Astrocyte (in vitro differentiated cells and primary cell): ENCODE measurements around the gene ITGAX. TPM values are rescaled to one million over a fixed set of nuclear protein-coding genes. Genes with fewer than 3 reads are reported as not detected.

Experiments used
- DNase-seq: peaks from one replicate; pipeline ENCODE4 v3.0.0-alpha.2; 2010; ENCODE audit warnings: low read depth
- FAIRE-seq: peaks from 2 replicates; lab custom pipeline; 2011; peaks lifted over from hg19 to GRCh38; lab: Jason Lieb, UNC
- H2AFZ ChIP-seq: 2 replicates; pipeline ENCODE4 v1.6.0; 2012; ENCODE audit warnings: low read depth, low read length, inconsistent platforms
- H3K27ac ChIP-seq: 2 replicates; pipeline ENCODE4 v1.5.1; 2011; ENCODE audit warnings: low read depth, low read length, inconsistent platforms
- H3K27me3 ChIP-seq: 2 replicates; pipeline ENCODE4 v1.6.0; 2011; ENCODE audit warnings: low read length, inconsistent platforms; ENCODE audit not compliant: insufficient read depth
- H3K36me3 ChIP-seq: 2 replicates; pipeline ENCODE4 v1.5.1; 2011; ENCODE audit warnings: low read length, inconsistent platforms; ENCODE audit not compliant: insufficient read depth
- H3K4me1 ChIP-seq: 2 replicates; pipeline ENCODE4 v1.5.1; 2011; ENCODE audit warnings: low read length, inconsistent platforms; ENCODE audit not compliant: insufficient read depth
- H3K4me2 ChIP-seq: 2 replicates; pipeline ENCODE4 v1.6.0; 2012; ENCODE audit warnings: low read length, inconsistent platforms
- H3K4me3 ChIP-seq: 2 replicates; pipeline ENCODE4 v1.5.1; 2011; ENCODE audit warnings: low read depth, mild to moderate bottlenecking, low read length, inconsistent platforms; ENCODE audit not compliant: insufficient read depth
- H3K79me2 ChIP-seq: 2 replicates; pipeline ENCODE4 v1.6.0; 2012; ENCODE audit warnings: mild to moderate bottlenecking, low read length, inconsistent platforms; ENCODE audit not compliant: insufficient read depth
- H3K9ac ChIP-seq: 2 replicates; pipeline ENCODE4 v1.6.0; 2012; ENCODE audit warnings: mild to moderate bottlenecking, low read length, inconsistent platforms
- H3K9me3 ChIP-seq: 2 replicates; pipeline ENCODE4 v1.5.1; 2012; ENCODE audit warnings: low read depth, mild to moderate bottlenecking, low read length, inconsistent platforms; ENCODE audit not compliant: insufficient read depth
- H4K20me1 ChIP-seq: 2 replicates; pipeline ENCODE4 v1.6.0; 2012; ENCODE audit warnings: low read length, inconsistent platforms; ENCODE audit not compliant: insufficient read depth
- H3K27ac Mint-ChIP-seq: one replicate; pipeline ENCODE4 v1.8.0; 2021; ENCODE audit warnings: mild to moderate bottlenecking, mixed read lengths; ENCODE audit not compliant: unreplicated experiment
- H3K27me3 Mint-ChIP-seq: one replicate; pipeline ENCODE4 v1.8.0; 2021; ENCODE audit warnings: low read depth, mixed read lengths; ENCODE audit not compliant: unreplicated experiment
- H3K36me3 Mint-ChIP-seq: one replicate; pipeline ENCODE4 v1.8.0; 2021; ENCODE audit warnings: low read depth, mixed read lengths; ENCODE audit not compliant: unreplicated experiment
- H3K4me1 Mint-ChIP-seq: one replicate; pipeline ENCODE4 v1.8.0; 2021; ENCODE audit warnings: low read depth, mixed read lengths; ENCODE audit not compliant: unreplicated experiment
- H3K4me3 Mint-ChIP-seq: one replicate; pipeline ENCODE4 v1.8.0; 2021; ENCODE audit warnings: mild to moderate bottlenecking, moderate library complexity, mixed read lengths; ENCODE audit not compliant: unreplicated experiment
- H3K9me3 Mint-ChIP-seq: one replicate; pipeline ENCODE4 v1.8.0; 2021; ENCODE audit warnings: mild to moderate bottlenecking, mixed read lengths; ENCODE audit not compliant: unreplicated experiment
- CTCF ChIP-seq: IDR thresholded peaks from 2 replicates; pipeline ENCODE4 v1.5.1; 2011; ENCODE audit warnings: low read depth, mild to moderate bottlenecking, inconsistent platforms, low read length, moderate library complexity; ENCODE audit not compliant: insufficient read depth
- EZH2 ChIP-seq: IDR thresholded peaks from 2 replicates; pipeline ENCODE4 v1.6.1; 2012; ENCODE audit warnings: mild to moderate bottlenecking, low read length, inconsistent platforms; ENCODE audit not compliant: insufficient read depth
- total RNA-seq: library from RNA; stranded (reverse); gene quantifications from 2 replicates; pipeline ENCODE4 v1.2.1, GENCODE V29; 2021

The ITGAX gene
- total RNA-seq, 1 donor from 2014 or later = 0.27 TPM

- no peaks in the 10 kb centered on the region for H3K36me3 ChIP-seq
- no peaks in the 10 kb centered on the region for H3K79me2 ChIP-seq
- H3K27ac ChIP-seq = no peak overlapping the region
- H3K27me3 ChIP-seq = no peaks in the 10 kb centered on the region
- no peak overlapping the region for H3K9ac ChIP-seq
- no peaks in the 10 kb centered on the region for H3K9me3 Mint-ChIP-seq
- no peak overlapping the region for H3K4me2 ChIP-seq
- H3K27ac Mint-ChIP-seq = no peak overlapping the region
- H3K4me1 Mint-ChIP-seq = no peaks in the 10 kb centered on the region
- H3K27me3 Mint-ChIP-seq = peaks cover 38% of the 10 kb centered on the region
- H3K4me3 ChIP-seq = no peak overlapping the region
- H2AFZ ChIP-seq = no peak overlapping the region
- H3K9me3 ChIP-seq = no peaks in the 10 kb centered on the region
- no peaks in the 10 kb centered on the region for H3K36me3 Mint-ChIP-seq
- DNase-seq (no peak), FAIRE-seq (no peak)
- H3K4me1 ChIP-seq = no peaks in the 10 kb centered on the region
- no peaks in the 10 kb centered on the region for H4K20me1 ChIP-seq
- no peak overlapping the region for H3K4me3 Mint-ChIP-seq
- TF ChIP-seq EZH2 = no peak
- TF ChIP-seq CTCF = no peak
Measured at GRCh38 chr16:31363721-31364120, 8.7 kb downstream of the ITGAX start.

GRCh38 chr16:31364421-31364820, 9.4 kb downstream of the ITGAX start:
- H3K27me3 ChIP-seq = no peaks in the 10 kb centered on the region
- no peaks in the 10 kb centered on the region for H3K4me1 Mint-ChIP-seq
- no peak overlapping the region for H3K4me2 ChIP-seq
- no peak for TF ChIP-seq EZH2
- TF ChIP-seq CTCF = no peak
- no peak overlapping the region for H3K27ac Mint-ChIP-seq
- H3K9me3 Mint-ChIP-seq = no peaks in the 10 kb centered on the region
- peaks cover 38% of the 10 kb centered on the region for H3K27me3 Mint-ChIP-seq
- no peak overlapping the region for H2AFZ ChIP-seq
- H4K20me1 ChIP-seq = no peaks in the 10 kb centered on the region
- no peaks in the 10 kb centered on the region for H3K9me3 ChIP-seq
- no peak overlapping the region for H3K9ac ChIP-seq
- H3K4me3 Mint-ChIP-seq = no peak overlapping the region
- H3K4me1 ChIP-seq = no peaks in the 10 kb centered on the region
- no peak for FAIRE-seq
- H3K36me3 ChIP-seq = no peaks in the 10 kb centered on the region
- no peak overlapping the region for H3K4me3 ChIP-seq
- DNase-seq = no peak
- no peaks in the 10 kb centered on the region for H3K36me3 Mint-ChIP-seq
- H3K27ac ChIP-seq = no peak overlapping the region
- no peaks in the 10 kb centered on the region for H3K79me2 ChIP-seq

DNA sequence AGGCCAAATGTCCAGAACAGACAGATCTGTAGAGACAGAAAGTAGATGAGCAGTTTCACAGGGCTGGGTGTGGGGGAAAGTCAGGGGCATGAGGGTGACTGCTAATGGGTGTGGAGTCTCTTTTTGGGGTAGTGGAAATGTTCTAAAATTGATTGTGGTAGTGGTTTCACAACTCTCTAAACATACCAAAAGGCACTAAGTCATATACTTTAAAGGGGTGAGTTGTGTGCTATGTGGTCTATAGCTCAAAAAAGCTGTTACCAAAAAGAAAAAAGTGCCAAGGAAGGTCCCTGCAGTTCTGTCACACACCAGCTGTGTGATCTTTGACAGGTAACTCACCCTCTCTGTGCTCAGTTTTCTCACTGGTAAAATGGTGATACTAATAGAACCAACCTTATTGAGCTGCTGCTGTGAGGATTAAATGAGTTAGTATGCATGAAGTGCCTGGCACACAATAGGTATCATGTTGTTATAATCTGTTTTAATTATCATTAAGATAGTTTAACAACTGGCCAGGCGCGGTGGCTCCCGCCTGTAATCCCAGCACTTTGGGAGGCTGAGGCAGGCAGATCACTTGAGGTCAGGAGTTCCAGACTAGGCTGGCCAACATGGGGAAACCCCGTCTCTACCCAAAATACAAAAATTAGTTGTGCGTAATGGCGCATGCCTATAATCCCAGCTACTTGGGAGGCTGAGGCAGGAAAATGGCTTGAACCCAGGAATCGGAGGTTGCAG, 10.3 kb downstream of the ITGAX start:
- no peaks in the 10 kb centered on the region for H3K9me3 ChIP-seq
- no peaks in the 10 kb centered on the region for H3K79me2 ChIP-seq
- H4K20me1 ChIP-seq = no peaks in the 10 kb centered on the region
- Mint-ChIP-seq H3K36me3 (no peaks in the 10 kb centered on the region), H3K4me3 (no peak overlapping the region), H3K27ac (no peak overlapping the region), H3K27me3 (peaks cover 37% of the 10 kb centered on the region), H3K4me1 (no peaks in the 10 kb centered on the region), H3K9me3 (no peaks in the 10 kb centered on the region)
- no peaks in the 10 kb centered on the region for H3K36me3 ChIP-seq
- no peak overlapping the region for H2AFZ ChIP-seq
- H3K4me2 ChIP-seq = no peak overlapping the region
- H3K4me1 ChIP-seq = no peaks in the 10 kb centered on the region
- no peak for FAIRE-seq
- no peak for DNase-seq
- H3K27me3 ChIP-seq = no peaks in the 10 kb centered on the region
- TF ChIP-seq CTCF = no peak
- TF ChIP-seq EZH2 = no peak
- H3K27ac ChIP-seq = no peak overlapping the region
- H3K4me3 ChIP-seq = no peak overlapping the region
- H3K9ac ChIP-seq = no peak overlapping the region
